Measurements from ENCODE around the gene SUSD6.

Gene SUSD6

DNA sequence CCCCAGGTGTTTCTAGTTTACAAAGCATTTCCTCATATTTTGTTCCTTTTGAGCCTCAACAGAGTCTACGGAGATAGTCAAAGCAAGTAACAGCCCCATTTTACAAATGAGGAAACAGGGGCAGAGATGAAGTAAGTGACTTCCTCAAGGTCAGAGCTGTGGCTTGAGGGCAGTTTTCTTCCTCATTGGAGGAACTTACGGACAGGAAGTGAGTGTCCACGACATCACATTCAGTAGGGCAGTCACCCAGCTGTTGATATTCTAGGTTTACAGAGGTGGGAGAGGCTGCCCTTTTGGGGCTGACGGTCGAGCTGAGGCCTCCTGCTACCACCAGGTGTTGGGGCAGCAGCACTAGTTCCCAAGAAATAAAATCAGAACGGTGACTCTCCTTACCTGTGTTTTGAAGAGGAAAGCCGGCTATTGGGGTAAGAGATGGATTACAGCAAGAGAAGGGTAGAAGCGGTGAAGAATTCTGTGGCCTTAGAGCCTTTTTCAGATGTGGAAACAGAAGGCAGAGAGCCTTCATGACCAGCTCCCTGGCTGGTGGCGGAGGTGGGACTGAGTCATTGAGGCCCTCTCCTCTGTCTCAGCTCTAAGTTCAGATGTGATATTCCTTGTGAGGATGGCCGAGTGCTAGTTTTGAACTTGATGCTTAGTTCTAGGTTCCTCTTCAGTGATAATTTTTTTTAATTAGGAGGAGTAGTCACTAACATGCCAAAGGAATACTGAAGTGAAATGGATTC lies 41.7 kb downstream of the SUSD6 start:
- H3K4me3 ChIP-seq (ENCODE audit: control insufficient read depth, low read depth, low read length), result no peak overlapping the region
- no peak for DNase-seq (ENCODE audit: low read depth)
- TF ChIP-seq, protein P1, sequence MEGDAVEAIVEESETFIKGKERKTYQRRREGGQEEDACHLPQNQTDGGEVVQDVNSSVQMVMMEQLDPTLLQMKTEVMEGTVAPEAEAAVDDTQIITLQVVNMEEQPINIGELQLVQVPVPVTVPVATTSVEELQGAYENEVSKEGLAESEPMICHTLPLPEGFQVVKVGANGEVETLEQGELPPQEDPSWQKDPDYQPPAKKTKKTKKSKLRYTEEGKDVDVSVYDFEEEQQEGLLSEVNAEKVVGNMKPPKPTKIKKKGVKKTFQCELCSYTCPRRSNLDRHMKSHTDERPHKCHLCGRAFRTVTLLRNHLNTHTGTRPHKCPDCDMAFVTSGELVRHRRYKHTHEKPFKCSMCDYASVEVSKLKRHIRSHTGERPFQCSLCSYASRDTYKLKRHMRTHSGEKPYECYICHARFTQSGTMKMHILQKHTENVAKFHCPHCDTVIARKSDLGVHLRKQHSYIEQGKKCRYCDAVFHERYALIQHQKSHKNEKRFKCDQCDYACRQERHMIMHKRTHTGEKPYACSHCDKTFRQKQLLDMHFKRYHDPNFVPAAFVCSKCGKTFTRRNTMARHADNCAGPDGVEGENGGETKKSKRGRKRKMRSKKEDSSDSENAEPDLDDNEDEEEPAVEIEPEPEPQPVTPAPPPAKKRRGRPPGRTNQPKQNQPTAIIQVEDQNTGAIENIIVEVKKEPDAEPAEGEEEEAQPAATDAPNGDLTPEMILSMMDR (conservative IDR thresholded peaks at IDR 0.05; ENCODE audit: control insufficient read depth, insufficient read depth, low read depth, low read length), result no peak

DNA sequence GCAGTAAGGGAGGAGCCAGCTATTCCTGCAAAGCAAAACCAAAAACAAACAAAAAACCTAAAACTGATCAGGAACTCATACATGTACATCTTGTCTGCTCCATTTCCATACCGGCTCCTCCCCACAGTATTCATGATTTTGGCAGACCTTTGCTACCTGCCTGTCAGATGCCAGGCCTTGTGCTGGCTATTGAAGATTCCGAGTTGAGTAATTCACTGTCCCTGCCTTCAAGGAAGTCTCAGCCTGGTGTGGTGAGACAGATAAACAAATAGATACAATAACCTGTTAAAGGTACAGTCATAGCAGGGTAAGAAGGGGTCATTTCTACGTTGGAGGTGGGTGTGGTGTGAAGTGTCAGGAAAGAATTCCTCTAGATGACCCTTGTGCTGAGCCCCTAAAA lies 42.7 kb downstream of the SUSD6 start:
- no peak overlapping the region for H3K4me3 ChIP-seq (ENCODE audit: control insufficient read depth, low read depth, low read length)
- DNase-seq (ENCODE audit: low read depth), result no peak
- TF ChIP-seq, protein P1 (conservative IDR thresholded peaks at IDR 0.05; ENCODE audit: control insufficient read depth, insufficient read depth, low read depth, low read length), result no peak

DNA sequence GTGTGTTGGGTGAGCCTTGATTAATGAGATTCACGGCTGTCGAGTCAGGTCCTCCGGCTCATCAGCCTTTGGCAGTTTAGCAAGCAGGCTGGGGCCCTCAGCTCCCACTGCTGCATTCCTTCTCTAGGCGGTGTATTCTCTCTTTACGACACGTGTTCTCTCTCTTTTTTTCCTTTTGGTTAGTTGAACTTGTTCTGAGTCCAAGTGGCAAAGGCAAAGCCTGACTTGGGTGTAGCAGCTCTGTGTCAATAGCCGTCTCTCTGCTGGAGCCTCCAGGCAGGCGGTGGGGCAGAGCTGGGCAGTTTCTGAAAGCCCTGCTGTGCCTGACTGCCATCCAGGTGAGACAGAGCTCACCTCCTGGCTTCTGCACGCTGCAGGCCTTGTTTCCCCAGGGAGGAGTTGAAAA lies 46.6 kb downstream of the SUSD6 start:
- TF ChIP-seq, protein P1 (conservative IDR thresholded peaks at IDR 0.05; ENCODE audit: control insufficient read depth, insufficient read depth, low read depth, low read length), result no peak
- no peak overlapping the region for H3K4me3 ChIP-seq (ENCODE audit: control insufficient read depth, low read depth, low read length)
- DNase-seq (ENCODE audit: low read depth), result peak; percentile 29

DNA sequence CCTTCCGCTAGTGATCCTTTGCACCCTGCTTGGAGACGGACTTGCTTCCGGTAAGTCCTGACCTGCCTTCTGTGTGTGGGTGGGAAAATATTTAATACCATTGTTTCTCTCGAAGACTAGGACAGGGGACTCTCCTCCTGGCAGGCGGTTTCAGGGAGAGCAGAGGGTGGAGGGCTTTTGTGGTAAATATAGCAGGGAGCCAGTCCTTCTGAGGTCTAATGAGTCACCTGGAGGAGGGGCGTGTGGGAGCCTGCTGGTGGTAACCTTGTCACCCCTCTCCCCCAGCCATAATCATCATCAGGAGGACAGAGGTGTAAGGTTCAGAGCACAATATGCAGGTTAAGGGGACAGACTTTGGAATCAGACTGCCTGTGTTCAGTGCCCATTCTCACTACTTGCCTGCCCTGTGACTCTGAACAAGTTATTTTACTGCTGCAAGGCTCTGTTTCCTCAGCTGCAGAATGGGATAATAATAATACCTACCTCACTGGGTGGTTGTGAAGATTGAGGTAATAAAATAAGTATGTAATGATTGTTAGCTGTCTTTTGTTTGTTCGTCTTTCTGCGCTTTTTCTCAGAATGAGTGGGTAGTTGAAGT lies 47.4 kb downstream of the SUSD6 start:
- H3K4me3 ChIP-seq (ENCODE audit: control insufficient read depth, low read depth, low read length), result no peak overlapping the region
- TF ChIP-seq, protein P1 (conservative IDR thresholded peaks at IDR 0.05; ENCODE audit: control insufficient read depth, insufficient read depth, low read depth, low read length), result no peak
- no peak for DNase-seq (ENCODE audit: low read depth)

DNA sequence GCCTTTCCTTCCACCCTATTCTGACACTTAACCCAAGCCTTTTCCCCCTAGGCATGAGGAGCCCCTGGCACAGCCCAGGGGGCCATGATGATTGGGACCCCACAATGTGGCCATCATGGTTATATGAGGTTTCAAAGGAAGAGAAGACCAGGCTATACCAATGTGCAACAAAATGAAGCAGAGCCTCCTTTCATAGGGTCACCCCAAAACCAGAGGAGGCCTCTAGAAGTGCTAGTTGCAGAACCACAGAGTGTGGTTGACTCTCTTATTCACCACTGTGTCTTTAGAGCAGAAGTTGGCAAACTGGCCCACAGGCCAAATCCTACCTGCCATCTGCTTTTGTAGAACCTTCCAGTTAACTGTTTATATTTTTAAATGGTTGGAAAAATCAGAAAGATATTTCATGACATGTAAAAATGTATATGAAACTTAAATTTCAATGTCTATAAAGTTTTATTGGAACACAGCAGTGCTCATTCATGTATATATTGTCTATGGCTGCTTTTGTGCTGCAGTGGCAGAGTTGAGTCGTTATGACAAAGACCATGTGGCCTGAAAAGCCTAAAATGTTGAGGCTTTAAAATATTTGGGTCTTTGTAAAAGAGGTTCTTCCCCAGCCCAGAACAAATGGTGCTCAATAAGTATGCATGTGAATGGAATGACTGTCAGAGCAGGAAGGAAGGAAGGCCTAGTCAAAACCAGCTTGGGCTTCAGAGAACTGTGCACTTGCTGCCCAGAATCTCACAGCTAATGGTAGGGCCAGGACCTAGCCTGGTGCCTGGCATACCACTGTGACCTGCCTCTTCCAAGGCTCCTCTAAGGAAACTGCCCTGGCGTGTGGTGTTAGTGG lies 49.2 kb downstream of the SUSD6 start:
- no peak for DNase-seq (ENCODE audit: low read depth)
- TF ChIP-seq, protein P1 (conservative IDR thresholded peaks at IDR 0.05; ENCODE audit: control insufficient read depth, insufficient read depth, low read depth, low read length), result no peak
- no peak overlapping the region for H3K4me3 ChIP-seq (ENCODE audit: control insufficient read depth, low read depth, low read length)

DNA sequence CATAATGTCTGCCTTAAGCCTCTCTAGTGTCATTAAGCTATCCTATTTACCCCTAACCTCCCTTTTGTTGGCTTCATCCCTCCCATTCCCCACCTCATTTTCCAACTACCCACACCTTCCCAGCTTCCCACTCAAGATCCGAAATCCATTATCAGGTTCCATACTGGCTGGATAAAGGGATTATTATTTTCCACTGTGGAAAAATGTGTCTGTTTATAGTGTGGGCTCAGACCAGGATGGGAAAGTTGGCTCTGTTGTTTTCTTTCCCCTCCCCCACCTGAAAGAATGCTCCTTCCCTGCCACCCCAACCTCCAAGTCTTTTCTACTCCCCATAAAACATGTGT lies 49.8 kb downstream of the SUSD6 start:
- no peak overlapping the region for H3K4me3 ChIP-seq (ENCODE audit: control insufficient read depth, low read depth, low read length)
- TF ChIP-seq, protein P1 (conservative IDR thresholded peaks at IDR 0.05; ENCODE audit: control insufficient read depth, insufficient read depth, low read depth, low read length), result no peak
- no peak for DNase-seq (ENCODE audit: low read depth)

All from fibroblast of mammary gland (primary cell).